Measurements from ENCODE around the gene TRPV4.

DNA sequence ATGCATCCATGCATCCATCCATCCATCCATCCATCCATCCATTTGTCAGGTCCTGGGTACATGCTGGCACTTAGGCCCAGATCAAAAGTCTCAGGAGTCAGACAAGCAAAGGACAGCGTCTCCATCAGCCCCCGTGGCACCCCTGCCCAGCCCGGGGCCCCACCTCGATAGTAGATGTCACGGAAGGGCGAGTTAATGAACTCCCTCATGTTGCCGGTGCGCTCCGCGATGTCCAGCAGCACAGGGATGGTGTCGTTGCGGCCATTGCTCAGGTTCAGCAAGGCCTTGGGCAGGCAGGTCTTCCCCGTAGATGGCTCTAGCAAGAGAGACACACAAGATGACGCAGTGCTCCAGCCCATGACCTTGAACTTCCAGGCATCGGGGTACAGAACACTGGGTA lies 30.4 kb downstream of the TRPV4 start:
- no peak for TF ChIP-seq POLR2A (IDR thresholded peaks at IDR 0.05)
- no peak for TF ChIP-seq CTCF (IDR thresholded peaks at IDR 0.05)
